ENCODE results near the gene RNASEH2A.
"Not testable (repeated sequence)": the region's sequence is repeated elsewhere in the genome, so short reads cannot be mapped to it uniquely, and the experiment has no call there.

Gene RNASEH2A

DNA sequence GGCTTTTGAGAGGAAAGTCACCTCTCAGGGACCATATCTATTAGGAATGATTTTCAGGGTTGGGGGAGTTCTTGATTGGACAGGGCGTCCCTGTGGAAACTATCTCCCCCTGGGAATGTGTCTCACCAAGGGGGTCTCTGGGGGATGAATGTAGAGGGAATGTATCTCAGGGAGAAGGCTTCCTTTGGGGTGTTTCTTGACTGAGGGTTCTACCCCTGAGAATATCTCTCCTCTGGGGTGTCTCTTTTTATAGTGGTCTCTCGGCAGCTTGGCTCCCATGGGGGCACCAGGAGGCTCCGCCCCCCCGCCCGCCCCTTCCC lies 27.0 kb downstream of the RNASEH2A start:
- DNase-seq (ENCODE audit: low read depth) = no peak

DNA sequence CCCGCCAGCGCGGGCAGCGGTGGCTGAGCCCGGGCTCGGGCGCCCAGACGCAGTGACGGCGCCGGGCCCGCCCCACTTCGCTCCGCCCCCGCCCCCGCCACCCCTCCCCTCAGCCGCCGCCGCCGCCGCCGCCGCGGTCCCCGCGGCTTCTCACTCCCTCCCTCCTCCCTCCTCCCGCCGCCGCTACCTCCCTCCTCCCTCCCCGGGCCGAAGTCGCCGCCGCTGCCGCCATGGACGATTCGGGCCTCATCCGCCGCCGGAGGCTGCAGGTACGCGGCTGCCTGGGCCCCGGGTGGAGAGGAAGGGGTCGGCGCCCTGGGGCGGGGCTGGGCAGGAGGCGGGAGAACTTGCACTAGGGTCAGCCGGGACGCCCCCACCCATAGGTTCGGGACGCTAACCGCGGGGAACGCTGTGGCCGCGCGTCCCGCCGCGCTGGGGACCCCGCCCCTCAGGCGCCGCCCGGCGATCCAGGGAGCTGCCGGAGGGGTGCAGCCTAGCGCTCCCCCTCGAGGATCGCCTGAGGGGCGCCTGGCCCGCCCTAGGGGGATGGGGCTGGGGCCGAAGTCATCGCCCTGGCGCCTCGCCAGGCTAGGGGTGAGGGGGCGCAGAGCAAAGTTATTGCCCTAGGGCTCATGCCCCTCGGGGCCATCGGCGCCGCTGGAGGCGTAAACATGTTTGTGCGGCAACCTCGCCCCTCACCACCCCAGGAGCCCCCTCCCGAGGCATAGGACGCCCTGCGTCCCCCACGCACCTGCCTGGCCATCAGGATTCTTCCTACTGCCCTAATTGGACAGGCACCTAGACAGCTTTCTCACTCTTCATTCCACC lies 27.6 kb downstream of the RNASEH2A start:
- DNase-seq (ENCODE audit: low read depth) = peak; percentile 43

DNA sequence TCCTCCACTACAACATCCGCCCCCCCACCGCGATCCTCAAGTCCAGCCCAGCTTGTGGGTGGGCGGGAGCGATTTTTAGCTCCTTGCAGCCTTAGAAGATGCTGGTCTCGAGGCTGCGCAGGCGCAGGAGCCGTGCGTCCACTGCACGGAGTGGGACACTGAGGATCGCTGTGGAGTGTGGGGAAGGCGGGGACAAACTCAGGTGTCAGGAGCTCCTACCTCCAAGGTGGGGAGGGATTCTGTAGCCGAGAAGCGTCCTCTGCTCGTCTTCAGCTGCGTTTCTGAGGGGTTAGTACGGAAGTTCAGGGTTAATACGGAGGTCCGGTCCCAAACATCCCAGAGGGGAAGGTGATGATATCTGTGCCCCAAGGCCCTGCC lies 28.2 kb downstream of the RNASEH2A start, which contains the start of gene RTBDN:
Gene RTBDN (minus strand): TSS at position 14 of the 378 bp plus-strand sequence. CDS start 4,600 bp downstream, outside the sequence.
- DNase-seq (ENCODE audit: low read depth) = peak; percentile 40

DNA sequence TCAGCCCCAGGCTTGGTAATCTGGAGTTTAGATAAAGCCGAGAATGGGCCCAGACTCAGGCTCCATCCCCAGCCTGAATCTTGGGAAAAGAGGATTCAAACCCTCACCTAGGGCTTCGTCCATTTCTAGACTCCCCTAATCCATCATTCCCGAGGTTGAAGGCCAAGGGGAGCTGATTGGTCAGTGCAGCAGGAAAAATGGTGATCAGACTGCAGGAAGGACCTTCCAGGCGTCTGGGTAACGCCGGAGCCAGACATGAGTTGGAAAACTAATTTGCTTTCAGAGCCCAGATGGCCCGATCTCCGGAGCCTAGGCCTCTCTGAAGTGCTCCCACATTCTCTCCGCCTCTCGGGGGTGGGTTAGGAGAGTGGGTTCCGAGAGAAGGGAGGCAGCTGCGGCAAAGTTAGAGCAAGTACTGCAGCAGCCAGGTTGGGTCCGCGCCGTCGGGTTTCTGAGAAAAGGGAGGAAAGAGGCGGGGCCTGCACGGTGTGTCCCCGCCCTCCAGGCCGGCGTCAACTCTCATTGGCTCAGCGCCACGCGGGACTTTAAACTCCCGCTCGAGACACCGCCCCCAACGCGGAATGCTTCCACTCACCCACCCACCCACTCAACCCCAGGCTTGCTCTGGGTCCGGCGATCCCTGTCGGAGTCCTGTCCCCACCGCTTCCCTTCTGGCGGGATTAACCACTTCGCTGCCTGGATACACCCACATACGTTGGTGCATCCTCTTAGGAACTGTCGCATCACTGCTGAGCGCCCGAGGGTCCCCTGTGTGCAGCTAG lies 28.8 kb downstream of the RNASEH2A start:
- peak; percentile 51 for DNase-seq (ENCODE audit: low read depth)

DNA sequence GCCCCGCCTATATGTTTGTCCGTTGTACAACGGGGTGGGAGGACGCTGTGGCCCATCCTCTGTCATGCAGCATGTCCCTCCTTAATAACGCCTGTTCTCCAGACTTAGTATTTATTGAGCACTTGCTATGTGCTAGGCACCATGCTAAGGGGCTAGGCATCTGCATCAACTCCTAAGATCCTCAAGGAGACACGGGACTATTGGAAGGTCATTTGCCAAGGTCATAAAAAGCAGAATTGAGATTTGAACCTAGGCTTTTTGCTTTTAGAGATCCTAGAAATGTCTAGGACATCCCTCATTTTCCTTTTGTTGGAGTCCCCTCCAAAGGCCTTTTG lies 30.1 kb downstream of the RNASEH2A start:
- DNase-seq (ENCODE audit: low read depth) = no peak

DNA sequence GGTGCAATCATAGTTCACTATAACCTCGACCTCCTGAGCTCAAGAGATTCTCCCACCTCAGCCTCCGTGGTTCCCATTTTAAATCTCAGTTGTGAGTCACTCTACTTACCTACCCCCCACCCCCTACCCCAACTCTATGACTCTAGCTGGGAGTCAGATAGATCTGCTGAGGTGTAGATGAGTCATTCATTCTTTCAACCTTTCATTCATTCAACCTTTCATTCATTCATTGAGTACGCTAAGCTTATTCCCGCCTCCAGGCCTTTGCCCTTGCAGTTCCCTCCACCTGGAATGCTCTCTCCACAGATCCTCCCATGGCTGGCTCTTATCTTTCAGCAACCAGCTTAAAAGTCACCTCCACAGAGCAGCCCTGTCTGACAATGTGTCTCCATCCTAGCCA lies 30.8 kb downstream of the RNASEH2A start:
- DNase-seq (ENCODE audit: low read depth) = peak; percentile 42

DNA sequence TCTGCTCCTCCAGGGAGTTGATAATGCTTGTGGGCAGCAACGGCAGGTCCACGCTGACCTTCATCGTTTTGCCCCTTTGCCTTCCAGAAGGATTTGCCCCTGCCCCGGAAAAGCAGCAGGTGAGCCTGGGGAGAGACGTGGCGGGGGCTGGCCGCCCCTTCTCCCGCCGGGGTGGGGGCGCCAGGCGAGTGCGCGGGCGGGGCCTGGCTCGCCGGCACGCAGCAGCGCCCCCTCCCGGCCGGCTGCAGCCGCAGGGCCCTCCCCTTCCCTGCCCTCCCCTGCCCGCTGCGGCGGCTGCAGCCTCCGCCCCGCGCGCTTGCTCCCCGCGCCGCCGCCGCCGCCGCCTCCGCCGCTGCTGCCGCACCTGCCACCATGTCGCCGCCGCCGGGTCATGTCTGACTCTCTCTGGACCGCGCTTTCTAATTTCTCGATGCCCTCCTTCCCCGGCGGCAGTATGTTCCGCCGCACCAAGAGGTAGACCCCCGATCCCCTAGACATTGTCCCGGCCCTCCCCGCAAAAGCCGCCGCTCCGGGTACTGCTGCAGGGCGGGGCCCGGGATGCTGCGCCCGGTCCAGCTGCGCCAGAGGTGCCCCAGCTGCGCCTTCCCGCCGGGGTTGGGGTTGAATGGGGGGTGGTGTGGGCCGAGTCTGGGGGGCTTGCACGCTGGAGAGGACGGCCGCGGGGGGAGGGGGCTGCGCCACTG lies 31.9 kb downstream of the RNASEH2A start, which contains the start of gene MAST1:
Gene MAST1 (plus strand): TSS at position 334 of the 704 bp plus-strand sequence. CDS start 58 bp downstream, at position 392.
- DNase-seq (ENCODE audit: low read depth) = peak; percentile 50

DNA sequence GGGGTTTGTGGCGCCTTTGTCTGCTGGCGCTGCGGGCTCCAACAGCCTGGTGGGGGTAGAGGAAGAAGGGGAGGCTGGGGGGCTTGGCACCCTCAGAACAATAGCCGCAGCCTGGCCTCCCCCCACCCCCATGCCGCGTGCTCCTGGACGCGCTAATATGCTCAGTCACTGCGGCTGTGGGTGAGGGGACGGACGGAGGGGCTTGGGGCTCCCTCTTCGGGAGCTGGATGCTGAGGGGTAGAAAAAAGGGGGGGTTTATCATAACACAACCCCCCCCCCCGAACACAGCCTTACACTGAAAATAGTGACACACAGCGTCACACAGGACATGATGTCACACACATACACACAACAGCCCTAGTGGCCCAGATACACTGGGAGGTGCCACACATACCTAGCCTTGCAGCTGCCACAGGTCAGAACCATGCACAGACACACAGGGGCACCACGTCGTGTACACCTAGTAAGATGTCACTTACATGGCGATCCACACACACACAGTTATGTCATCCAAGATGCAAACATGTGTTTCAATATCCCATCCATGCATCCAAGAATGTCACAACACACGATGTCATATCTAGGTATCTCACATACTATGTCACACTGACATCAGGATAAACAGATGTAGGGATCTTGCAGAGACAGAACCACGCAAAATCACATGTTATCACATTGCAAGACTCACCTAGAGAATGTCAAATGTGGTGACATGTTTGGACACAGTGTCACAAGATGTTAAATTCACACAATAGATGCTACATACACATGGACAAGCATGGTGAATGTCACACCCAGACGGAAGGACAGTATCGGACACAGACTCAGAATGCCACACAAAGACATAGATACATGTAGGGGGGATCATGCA lies 32.7 kb downstream of the RNASEH2A start:
- no peak for DNase-seq (ENCODE audit: low read depth)

DNA sequence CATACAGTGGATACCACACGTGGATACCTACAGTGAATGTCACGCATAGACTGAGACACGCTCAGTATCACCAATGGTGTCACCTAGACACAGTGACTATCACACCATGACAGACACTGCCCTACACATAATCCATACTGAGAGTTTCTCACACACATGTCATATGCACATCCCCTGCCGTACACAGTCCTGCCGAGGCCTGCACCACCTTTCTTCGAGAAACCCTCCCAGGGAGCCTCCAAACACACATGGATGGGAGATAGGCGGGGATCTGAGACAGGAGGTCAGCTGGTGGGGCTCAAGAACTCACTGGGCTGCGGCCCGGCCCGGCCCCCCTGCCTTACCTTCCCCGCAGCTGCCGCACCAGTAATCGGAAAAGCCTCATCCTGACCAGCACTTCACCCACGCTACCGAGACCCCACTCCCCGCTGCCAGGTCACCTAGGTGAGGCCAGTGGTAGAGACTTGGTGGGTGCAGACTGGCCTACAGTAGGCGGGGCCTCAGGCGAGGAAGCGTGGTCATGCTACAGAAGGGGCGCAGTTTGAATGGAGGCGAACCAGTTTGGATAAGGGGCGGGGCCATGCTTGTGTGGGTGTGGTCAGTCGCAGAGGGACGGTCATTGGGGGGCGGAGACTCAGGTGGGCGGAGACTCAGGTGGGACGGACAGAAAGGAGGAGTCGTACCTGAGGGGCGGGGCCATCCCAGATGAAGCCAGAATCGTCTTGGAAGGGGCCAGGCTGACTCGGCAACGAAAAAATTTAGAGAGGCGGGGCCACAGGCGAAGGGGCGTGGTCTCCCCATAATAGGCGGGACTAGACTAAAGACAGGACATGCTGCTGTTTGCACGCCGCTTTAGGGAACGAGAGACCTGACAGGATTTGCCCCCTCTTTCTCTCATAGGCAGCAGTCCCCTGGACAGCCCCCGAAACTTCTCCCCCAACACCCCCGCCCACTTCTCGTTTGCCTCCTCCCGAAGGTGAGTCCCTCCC lies 34.0 kb downstream of the RNASEH2A start:
- peak; percentile 83 for DNase-seq (ENCODE audit: low read depth)

DNA sequence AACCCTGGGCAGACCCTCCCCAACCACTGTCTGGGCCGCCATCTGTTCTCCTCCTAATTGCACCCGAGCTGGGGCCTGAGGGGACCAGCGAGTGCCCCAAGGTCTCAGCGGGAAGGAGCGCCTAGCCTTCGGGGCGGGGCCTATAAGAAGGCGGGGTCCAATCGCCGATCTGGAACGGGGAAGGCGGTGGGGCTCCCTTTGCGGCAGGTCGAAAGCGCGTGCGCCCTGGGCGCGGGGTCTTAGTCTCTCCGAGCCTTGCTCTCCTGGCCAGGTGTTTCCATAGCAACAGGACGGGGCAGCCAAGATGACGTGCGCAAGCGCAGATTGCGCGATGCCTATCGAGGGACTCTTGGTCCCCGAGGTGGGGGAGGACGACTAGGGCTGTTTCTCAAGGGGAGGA lies 34.7 kb downstream of the RNASEH2A start:
- no peak for DNase-seq (ENCODE audit: low read depth)

DNA sequence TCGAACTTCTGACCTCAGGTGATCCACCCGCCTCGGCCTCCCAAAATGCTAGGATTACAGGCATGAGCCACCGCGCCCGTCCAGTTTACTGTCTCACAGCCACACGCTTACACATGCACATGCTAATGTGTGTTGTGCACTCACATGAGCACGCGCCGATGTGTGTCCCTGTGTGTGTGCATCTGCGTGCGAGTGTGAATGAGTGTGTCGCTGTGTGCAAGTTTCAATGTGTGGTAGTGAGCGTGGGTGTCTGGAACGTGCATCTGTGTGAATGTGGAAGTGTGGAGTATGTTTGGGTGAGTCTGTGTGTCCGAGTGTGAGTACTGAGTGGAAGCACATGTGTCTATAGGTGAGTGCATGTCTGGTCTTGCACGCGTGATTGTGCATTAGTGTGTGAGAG lies 36.1 kb downstream of the RNASEH2A start:
- no peak for DNase-seq (ENCODE audit: low read depth)

DNA sequence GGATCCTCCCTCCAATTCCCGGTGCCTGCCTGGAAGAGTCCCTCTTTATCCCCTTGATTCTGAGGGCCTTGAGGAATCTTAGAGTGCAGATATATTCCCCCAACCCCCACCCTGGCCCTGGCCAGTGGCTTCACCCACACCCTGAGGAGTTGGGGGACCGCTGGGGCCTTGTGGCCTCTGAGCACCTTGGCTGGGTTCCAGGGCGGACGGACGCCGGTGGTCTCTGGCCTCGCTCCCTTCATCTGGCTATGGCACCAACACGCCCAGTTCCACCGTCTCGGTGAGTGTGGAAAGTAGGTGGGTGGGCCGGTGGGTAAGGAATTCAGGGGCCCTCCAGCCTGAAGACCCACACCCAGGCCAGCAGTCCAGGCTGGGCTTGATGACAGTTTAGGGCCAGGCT lies 36.9 kb downstream of the RNASEH2A start:
- DNase-seq (ENCODE audit: low read depth) = no peak

DNA sequence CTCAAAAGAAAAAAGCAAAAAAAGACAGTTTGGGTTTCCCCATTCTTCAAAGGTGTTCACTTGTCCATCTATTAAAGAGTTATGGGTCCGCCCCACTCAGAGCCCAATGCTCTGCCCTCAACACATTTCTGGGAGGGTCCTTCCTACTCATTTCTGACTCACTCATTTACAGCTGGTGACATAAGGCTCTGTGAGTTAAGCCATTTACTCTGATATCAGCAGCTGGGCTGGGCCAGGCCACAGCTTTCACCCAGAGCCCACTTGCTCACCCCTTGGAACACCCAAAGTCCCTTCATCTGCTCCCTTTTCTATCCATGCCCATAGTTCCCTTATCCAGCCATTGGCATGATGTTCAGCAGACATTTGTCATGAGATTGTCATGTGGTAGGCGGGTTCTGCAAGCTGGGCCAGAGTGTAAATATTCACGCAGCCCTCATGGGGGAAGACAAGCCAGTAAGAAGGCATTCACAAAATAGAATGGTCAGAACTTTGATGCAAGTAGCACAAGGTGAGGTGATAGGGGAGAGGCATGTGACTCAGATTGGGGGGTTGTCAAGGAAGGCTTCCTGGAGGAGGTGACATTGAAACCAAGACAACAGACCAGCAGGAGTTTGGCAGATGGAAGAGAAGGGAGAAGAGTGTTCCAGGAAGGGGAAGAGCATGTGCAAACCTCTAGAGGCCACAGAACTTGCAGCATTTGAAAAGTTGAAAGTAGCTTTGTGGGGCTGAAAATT lies 37.8 kb downstream of the RNASEH2A start:
- DNase-seq (ENCODE audit: low read depth) = no peak

DNA sequence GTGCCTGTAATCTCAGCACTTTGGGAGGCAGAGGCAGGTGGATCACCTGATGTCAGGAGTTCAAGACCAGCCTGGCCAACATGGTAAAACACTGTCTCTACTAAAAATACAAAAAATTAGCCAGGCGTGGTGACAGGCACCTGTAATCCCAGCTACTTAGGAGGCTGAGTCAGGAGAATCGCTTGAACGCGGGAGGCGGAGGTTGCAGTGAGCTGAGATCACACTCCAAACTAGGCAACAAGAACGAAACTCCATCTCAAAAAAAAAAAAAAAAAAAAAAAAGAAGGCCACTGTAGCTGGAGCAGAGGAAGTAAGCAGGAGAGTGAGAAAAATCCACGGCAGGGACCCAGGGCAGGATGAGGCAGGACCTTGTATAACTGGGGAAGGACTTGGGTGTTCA lies 40.2 kb downstream of the RNASEH2A start:
- not testable (repeated sequence) for DNase-seq (ENCODE audit: low read depth)

DNA sequence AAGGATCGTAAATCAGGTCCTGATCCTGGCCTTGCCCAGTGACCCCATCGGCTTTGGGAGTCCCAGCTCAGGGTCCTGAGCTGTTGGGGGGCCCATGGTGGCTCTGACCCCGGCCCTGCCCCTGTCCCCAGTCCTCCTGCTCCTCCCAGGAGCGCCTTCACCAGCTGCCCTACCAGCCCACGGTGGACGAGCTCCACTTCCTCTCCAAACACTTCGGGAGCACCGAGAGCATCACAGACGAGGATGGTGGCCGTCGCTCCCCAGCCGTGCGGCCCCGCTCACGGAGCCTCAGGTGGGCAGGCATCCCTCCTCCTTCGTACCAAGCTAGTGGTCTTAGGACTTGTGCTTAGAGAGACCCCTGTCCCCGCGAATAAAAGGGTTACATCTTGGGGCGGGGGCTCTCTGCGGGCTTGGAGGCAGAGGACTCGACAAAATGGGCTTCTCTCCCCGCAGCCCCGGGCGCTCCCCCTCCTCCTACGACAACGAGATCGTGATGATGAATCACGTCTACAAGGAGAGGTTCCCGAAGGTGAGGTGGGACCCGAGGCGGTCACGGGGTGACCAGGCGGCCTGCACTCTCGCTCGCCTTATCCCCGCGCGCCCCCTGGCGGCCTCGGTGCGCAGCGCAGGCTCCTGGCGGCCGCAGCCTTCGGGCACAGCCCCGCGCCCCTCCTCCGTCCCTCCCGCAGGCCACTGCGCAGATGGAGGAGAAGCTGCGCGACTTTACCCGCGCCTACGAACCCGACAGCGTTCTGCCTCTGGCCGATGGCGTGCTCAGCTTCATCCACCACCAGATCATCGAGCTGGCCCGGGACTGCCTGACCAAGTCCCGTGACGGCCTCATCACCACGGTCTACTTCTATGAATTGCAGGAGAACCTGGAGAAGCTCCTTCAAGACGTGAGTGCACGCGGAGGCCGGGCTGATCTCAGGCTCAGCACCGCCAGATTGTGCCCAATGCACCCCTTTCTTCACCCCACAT lies 41.1 kb downstream of the RNASEH2A start:
- peak; percentile 90 for DNase-seq (ENCODE audit: low read depth)

DNA sequence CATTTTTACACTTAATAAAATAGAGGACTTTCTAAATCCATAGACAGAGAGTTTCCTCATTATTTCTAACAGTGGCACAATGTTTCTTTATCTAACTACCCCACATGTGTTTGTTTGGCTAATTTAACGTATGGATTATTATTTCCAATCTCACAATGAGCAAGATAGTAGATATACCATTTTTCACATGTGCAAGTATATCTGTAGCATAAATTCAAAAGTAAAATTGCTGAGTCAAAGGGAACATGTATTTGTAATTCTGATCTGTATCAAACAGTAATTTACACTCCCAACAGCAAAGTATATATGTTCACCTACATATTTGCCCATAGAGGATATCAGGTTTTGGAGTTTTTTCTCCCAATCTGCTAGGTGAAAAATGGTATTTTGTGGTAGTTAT lies 50.3 kb downstream of the RNASEH2A start:
- DNase-seq (ENCODE audit: low read depth) = no peak

DNA sequence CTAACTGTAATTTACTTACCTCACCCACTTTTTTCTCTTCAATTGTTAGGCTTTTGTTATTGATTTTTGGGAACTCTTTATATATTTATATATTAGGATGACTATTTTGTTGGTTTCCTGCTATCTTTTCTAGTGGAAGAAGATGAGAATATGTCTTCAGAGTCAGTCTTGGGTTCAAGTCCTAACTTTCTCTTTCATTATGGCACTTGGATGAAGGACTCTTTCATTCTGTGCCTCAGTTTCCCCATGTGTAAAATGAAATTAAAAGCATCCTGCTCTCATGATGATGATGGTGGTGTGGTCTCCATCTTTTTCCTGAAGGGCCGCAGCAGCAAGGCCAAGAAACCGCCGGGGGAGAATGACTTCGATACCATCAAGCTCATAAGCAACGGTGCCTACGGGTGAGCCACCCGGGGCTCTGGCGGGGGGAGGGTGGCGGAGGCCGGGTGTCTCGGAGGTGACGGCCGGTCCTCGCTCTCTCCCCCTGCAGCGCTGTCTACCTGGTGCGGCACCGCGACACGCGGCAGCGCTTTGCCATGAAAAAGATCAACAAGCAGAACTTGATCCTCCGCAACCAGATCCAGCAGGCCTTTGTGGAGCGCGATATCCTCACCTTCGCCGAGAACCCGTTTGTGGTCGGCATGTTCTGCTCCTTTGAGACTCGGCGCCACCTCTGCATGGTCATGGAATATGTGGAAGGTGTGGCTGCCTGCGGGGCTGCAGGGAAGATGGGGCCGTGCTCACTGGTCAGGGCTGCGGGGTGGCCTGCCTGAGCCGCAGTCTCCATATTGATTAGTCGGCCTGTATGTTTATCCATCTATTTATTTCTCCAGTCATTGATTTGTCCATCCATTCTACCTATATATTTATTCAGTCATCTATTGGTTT lies 51.9 kb downstream of the RNASEH2A start:
- DNase-seq (ENCODE audit: low read depth) = no peak

DNA sequence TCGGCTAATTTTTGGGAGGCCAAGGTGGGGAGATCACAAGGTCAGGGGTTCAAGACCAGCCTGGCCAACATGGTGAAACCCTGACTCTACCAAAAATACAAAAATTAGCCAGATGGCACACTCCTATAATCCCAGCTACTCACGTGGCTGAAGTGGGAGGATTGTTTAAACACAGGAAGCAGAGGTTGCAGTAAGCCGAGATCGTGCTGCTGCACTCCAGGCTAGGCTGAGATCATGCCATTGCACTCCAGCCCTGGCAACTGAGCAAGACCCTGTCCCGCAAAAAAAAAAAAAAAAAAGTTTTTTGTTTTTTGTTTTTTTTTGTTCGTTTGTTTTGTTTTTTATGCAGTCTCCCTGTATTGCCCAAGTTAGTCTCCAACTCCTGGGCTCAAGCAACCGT lies 53.2 kb downstream of the RNASEH2A start:
- no peak for DNase-seq (ENCODE audit: low read depth)
